H1 (cell line): Measurements from ENCODE around the gene GNAL.

Source experiments
- ATF2 ChIP-seq: IDR thresholded peaks from 2 replicates; pipeline ENCODE4 v1.6.1; 2012; ENCODE audit warnings: low read length, inconsistent platforms
- CREB1 ChIP-seq: IDR thresholded peaks from 2 replicates; pipeline ENCODE4 v1.6.1; 2012; ENCODE audit warnings: inconsistent platforms
- CTCF ChIP-seq, 3 experiments: IDR thresholded peaks; 1 replicate in 2 of 3; 2 replicates in 1 of 3; pipeline versions ENCODE4 v1.5.1 to v1.6.1; 2011; ENCODE audit warnings: low read length in 3 of 3, mild to moderate bottlenecking in 3 of 3, inconsistent platforms in 2 of 3, low read depth in 1 of 3, moderate library complexity in 1 of 3; ENCODE audit not compliant: insufficient read depth in 1 of 3; ENCODE audit errors: control extremely low read depth in 1 of 3
- EP300 ChIP-seq, 2 experiments: IDR thresholded peaks; 1 replicate in 1 of 2; 2 replicates in 1 of 2; pipeline ENCODE4 v1.6.1; 2011 to 2012; ENCODE audit warnings: low read depth in 2 of 2, low read length in 2 of 2, mild to moderate bottlenecking in 2 of 2, borderline replicate concordance in 1 of 2, inconsistent platforms in 1 of 2, moderate library complexity in 1 of 2
- JUND ChIP-seq: IDR thresholded peaks from 2 replicates; pipeline ENCODE4 v1.6.1; 2011; ENCODE audit warnings: mild to moderate bottlenecking, improper control_type of control experiment, low read length
- KDM1A ChIP-seq: fragments of 200-600, 300-600 bp; sonication (generic); IDR thresholded peaks from 2 replicates; pipeline ENCODE4 v1.7.1; 2016; ENCODE audit warnings: mild to moderate bottlenecking, low read length, borderline replicate concordance
- MAX ChIP-seq: IDR thresholded peaks from 2 replicates; pipeline ENCODE4 v1.6.1; 2012; ENCODE audit warnings: inconsistent platforms
- POLR2A ChIP-seq, 2 experiments: IDR thresholded peaks; 1 replicate in 1 of 2; 2 replicates in 1 of 2; pipeline ENCODE4 v1.6.1; 2011; ENCODE audit warnings: low read depth in 2 of 2, low read length in 2 of 2, mild to moderate bottlenecking in 2 of 2; ENCODE audit errors: control extremely low read depth in 1 of 2
- POLR2AphosphoS5 ChIP-seq: IDR thresholded peaks from 2 replicates; pipeline ENCODE4 v1.6.1; 2011; ENCODE audit warnings: low read depth, low read length
- RFX5 ChIP-seq: IDR thresholded peaks from 2 replicates; pipeline ENCODE4 v1.6.1; 2011; ENCODE audit warnings: low read depth, low read length, improper control_type of control experiment, borderline replicate concordance
- TCF12 ChIP-seq: IDR thresholded peaks from 2 replicates; pipeline ENCODE4 v1.6.1; 2011; ENCODE audit warnings: low read depth, mild to moderate bottlenecking, low read length

GRCh38 chr18:11823545-11823944, 134.5 kb downstream of the GNAL start:
- no peak for TF ChIP-seq RFX5
- TF ChIP-seq CTCF (IDR thresholded peaks at IDR 0.05; ENCODE audit: control extremely low read depth in 1 of 3, insufficient read depth in 1 of 3, low read depth in 1 of 3, low read length in 3 of 3): no peak
- no peak for TF ChIP-seq POLR2AphosphoS5
- TF ChIP-seq JUND: no peak
- TF ChIP-seq MAX: no peak
- no peak for TF ChIP-seq CREB1
- TF ChIP-seq ATF2: no peak
- TF ChIP-seq KDM1A: no peak
- no peak for TF ChIP-seq POLR2A (IDR thresholded peaks at IDR 0.05; ENCODE audit: control extremely low read depth in 1 of 2, low read depth in 2 of 2, low read length in 2 of 2)
- TF ChIP-seq EP300 (IDR thresholded peaks at IDR 0.05; ENCODE audit: borderline replicate concordance in 1 of 2, low read depth in 2 of 2, low read length in 2 of 2): no peak
- TF ChIP-seq TCF12: no peak
